HCT116 (cell line): ENCODE data around the gene ARFGAP3. TPM values are rescaled to one million over a fixed set of nuclear protein-coding genes. Genes with fewer than 3 reads are reported as not detected.

Source experiments
- ATAC-seq: fragments of 200-7000 bp; cut with Tn5 transposase; 2 replicates; pipeline ENCODE4 v1.9.1; 2020; ENCODE audit warnings: mild to moderate bottlenecking, moderate library complexity
- BruUV-seq: library from RNA; stranded (reverse); fragments of 400-500 nt; replicated peaks from 2 replicates; lab custom pipeline; 2021; lab: Mats Ljungman, UMichigan
- CTCF ChIA-PET: fragments of 300-600 bp; sonication (Branson Sonifier 250); formaldehyde crosslinking; loops from one replicate; lab custom pipeline; 2021; ENCODE audit warnings: antibody characterized with exemption; lab: Charles Lee
- POLR2A ChIA-PET: fragments of 300-600, 350-600 bp; sonication (Branson Sonifier 250); formaldehyde crosslinking; loops from one replicate; lab custom pipeline; 2021; ENCODE audit warnings: antibody characterized with exemption; lab: Charles Lee
- RAD21 ChIA-PET, 2 experiments: fragments of 300-600 bp; sonication (Branson Sonifier 250); formaldehyde crosslinking; loops; one replicate each; lab custom pipeline; 2023; ENCODE audit warnings: low total read pairs in 2 of 2; ENCODE audit not compliant: uncharacterized antibody in 2 of 2, unreplicated experiment in 2 of 2, low non-redundant PET in 1 of 2; lab: Charles Lee
- DNase-seq: peaks from one replicate; pipeline ENCODE4 v3.0.0-alpha.2; 2010; ENCODE audit warnings: low read depth, low spot score
- H2AFZ ChIP-seq: fragments of 200-600 bp; shearing (Covaris generic), sonication (generic); 2 replicates; pipeline ENCODE4 v1.6.1; 2017; ENCODE audit warnings: low read depth, mixed run types, mixed read lengths, antibody characterized with exemption, low read length; ENCODE audit not compliant: poor library complexity, severe bottlenecking
- H3K27ac ChIP-seq: 2 replicates; pipeline ENCODE4 v1.5.1; 2012; ENCODE audit warnings: low read depth, low read length
- H3K27me3 ChIP-seq: fragments of 200-600 bp; sonication (generic); 2 replicates; pipeline ENCODE4 v1.6.1; 2016; ENCODE audit warnings: mixed run types, low read length, mixed read lengths; ENCODE audit not compliant: insufficient read depth
- H3K36me3 ChIP-seq, 2 experiments: fragments of 200-500 bp in 1 of 2; fragments of 200-600 bp in 1 of 2; sonication (Bioruptor generic) in 1 of 2; sonication (generic) in 1 of 2; 2 replicates each; pipeline versions ENCODE4 v1.5.1 to v1.6.1; 2014 to 2016; ENCODE audit warnings: low read length in 2 of 2, inconsistent platforms in 1 of 2, mixed read lengths in 1 of 2, mixed run types in 1 of 2; ENCODE audit not compliant: insufficient read depth in 2 of 2, control insufficient read depth in 1 of 2
- H3K4me1 ChIP-seq, 2 experiments: fragments of 200-600 bp in 1 of 2; sonication (generic) in 1 of 2; 2 replicates each; pipeline versions ENCODE4 v1.5.1 to v1.6.1; 2012 to 2017; ENCODE audit warnings: low read length in 2 of 2, inconsistent platforms in 1 of 2, mild to moderate bottlenecking in 1 of 2, mixed read lengths in 1 of 2, mixed run types in 1 of 2, moderate library complexity in 1 of 2; ENCODE audit not compliant: insufficient read depth in 2 of 2, control insufficient read depth in 1 of 2
- H3K4me2 ChIP-seq: fragments of 200-600 bp; sonication (generic); 2 replicates; pipeline ENCODE4 v1.6.1; 2017; ENCODE audit warnings: mixed run types, low read length, mixed read lengths
- H3K4me3 ChIP-seq, 2 experiments: fragments of 200-600 bp in 1 of 2; sonication (generic) in 1 of 2; replicated peaks in 1 of 2; 2 replicates each; pipeline ENCODE4 v1.5.1; 2011 to 2016; ENCODE audit warnings: low read length in 2 of 2, control low read depth in 1 of 2, low read depth in 1 of 2, mild to moderate bottlenecking in 1 of 2, mixed read lengths in 1 of 2, mixed run types in 1 of 2
- H3K79me2 ChIP-seq: fragments of 200-600 bp; sonication (generic); 2 replicates; pipeline ENCODE4 v1.6.1; 2017; ENCODE audit warnings: mild to moderate bottlenecking, mixed run types, low read length, moderate library complexity, mixed read lengths; ENCODE audit not compliant: insufficient read depth
- H3K9ac ChIP-seq: fragments of 200-600 bp; sonication (generic); 2 replicates; pipeline ENCODE4 v1.6.1; 2016; ENCODE audit warnings: low read length, mixed read lengths
- H3K9me2 ChIP-seq: fragments of 200-600 bp; sonication (generic), shearing (Covaris generic); 2 replicates; pipeline ENCODE4 v1.6.1; 2017; ENCODE audit warnings: mixed run types, mild to moderate bottlenecking, moderate library complexity; ENCODE audit not compliant: insufficient read depth
- H3K9me3 ChIP-seq, 2 experiments: fragments of 200-500 bp in 1 of 2; fragments of 200-600 bp in 1 of 2; sonication (Bioruptor generic) in 1 of 2; sonication (generic) in 1 of 2; 2 replicates each; pipeline ENCODE4 v1.6.1; 2014 to 2017; ENCODE audit warnings: low read length in 2 of 2, mixed read lengths in 2 of 2, inconsistent platforms in 1 of 2, low read depth in 1 of 2, mild to moderate bottlenecking in 1 of 2, mixed run types in 1 of 2, moderate library complexity in 1 of 2; ENCODE audit not compliant: control insufficient read depth in 1 of 2, insufficient read depth in 1 of 2
- H4K20me1 ChIP-seq: fragments of 200-600 bp; sonication (generic), shearing (Covaris generic); 2 replicates; pipeline ENCODE4 v1.6.1; 2017; ENCODE audit warnings: mixed run types, mild to moderate bottlenecking, moderate library complexity; ENCODE audit not compliant: insufficient read depth
- ATF3 ChIP-seq: IDR thresholded peaks from 2 replicates; pipeline ENCODE4 v1.6.1; 2012
- CBX3 ChIP-seq: IDR thresholded peaks from 2 replicates; pipeline ENCODE4 v1.6.1; 2012; ENCODE audit warnings: low read depth
- CEBPB ChIP-seq: IDR thresholded peaks from 2 replicates; pipeline ENCODE4 v1.6.1; 2012; ENCODE audit warnings: low read depth
- CTCF ChIP-seq, 3 experiments: fragments of 200-600 bp in 1 of 3; sonication (generic) in 1 of 3; IDR thresholded peaks in 2 of 3; conservative IDR thresholded peaks in 1 of 3; 2 replicates each; pipeline ENCODE4 v1.5.1; 2012 to 2017; ENCODE audit warnings: low read depth in 2 of 3, low read length in 2 of 3, antibody characterized with exemption in 1 of 3, borderline replicate concordance in 1 of 3, control low read depth in 1 of 3, mild to moderate bottlenecking in 1 of 3, mixed read lengths in 1 of 3, mixed run types in 1 of 3, moderate library complexity in 1 of 3; ENCODE audit not compliant: insufficient read depth in 1 of 3
- EGR1 ChIP-seq: IDR thresholded peaks from 2 replicates; pipeline ENCODE4 v1.6.1; 2012; ENCODE audit warnings: low read depth
- ELF1 ChIP-seq: IDR thresholded peaks from 2 replicates; pipeline ENCODE4 v1.6.1; 2012; ENCODE audit warnings: low read depth, borderline replicate concordance
- EZH2 ChIP-seq: fragments of 200-600 bp; sonication (generic); IDR thresholded peaks from 2 replicates; pipeline ENCODE4 v1.6.1; 2017; ENCODE audit warnings: antibody characterized with exemption, mixed run types
- EZH2phosphoT487 ChIP-seq: fragments of 200-600 bp; IDR thresholded peaks from 2 replicates; pipeline ENCODE4 v1.6.1; 2018; ENCODE audit warnings: antibody characterized with exemption, borderline replicate concordance
- FOSL1 ChIP-seq: IDR thresholded peaks from 2 replicates; pipeline ENCODE4 v1.6.1; 2012; ENCODE audit warnings: low read depth
- JUND ChIP-seq: IDR thresholded peaks from 2 replicates; pipeline ENCODE4 v1.6.1; 2012
- POLR2AphosphoS5 ChIP-seq: IDR thresholded peaks from 2 replicates; pipeline ENCODE4 v1.6.1; 2011; ENCODE audit warnings: mild to moderate bottlenecking, low read depth, low read length, moderate library complexity
- REST ChIP-seq: IDR thresholded peaks from 2 replicates; pipeline ENCODE4 v1.6.1; 2012; ENCODE audit warnings: low read depth
- SP1 ChIP-seq: IDR thresholded peaks from 2 replicates; pipeline ENCODE4 v1.6.1; 2012; ENCODE audit warnings: low read depth
- TCF7L2 ChIP-seq: IDR thresholded peaks from 2 replicates; pipeline ENCODE4 v1.7.0; 2011; ENCODE audit warnings: borderline replicate concordance, inconsistent platforms; ENCODE audit not compliant: insufficient read depth, insufficient read length; ENCODE audit errors: extremely low read depth
- YY1 ChIP-seq: IDR thresholded peaks from 2 replicates; pipeline ENCODE4 v1.6.1; 2011; ENCODE audit warnings: low read length, low read depth, moderate library complexity, mild to moderate bottlenecking; ENCODE audit not compliant: insufficient replicate concordance; ENCODE audit errors: extremely low read depth
- ZBTB33 ChIP-seq: IDR thresholded peaks from 2 replicates; pipeline ENCODE4 v1.6.1; 2011; ENCODE audit warnings: mild to moderate bottlenecking, low read length, moderate library complexity; ENCODE audit not compliant: insufficient replicate concordance; ENCODE audit errors: extremely low read depth
- ZFX ChIP-seq: fragments of 450-650 bp; IDR thresholded peaks from 2 replicates; pipeline ENCODE4 v1.6.1; 2017
- intact Hi-C: fragments of 100-400 bp; cut with micrococcal nuclease; formaldehyde crosslinking; loops from 2 replicates; pipeline ENCODE4 v1.10.0; 2022
- total RNA-seq: library from RNA; stranded (reverse); gene quantifications from one replicate; pipeline ENCODE4 v1.2.1, GENCODE V29; 2021; ENCODE audit not compliant: unreplicated experiment

ARFGAP3 gene
- total RNA-seq, 1 experiment from 2014 or later = 15.4 TPM

GRCh38 chr22:42884616-42885375 lies 27.7 kb upstream of the ARFGAP3 start:
- no peaks in the 10 kb centered on the region for H3K9me3 ChIP-seq
- BruUV-seq = no TSS peak
- H3K4me3 ChIP-seq = no peak overlapping the region
- H4K20me1 ChIP-seq = no peaks in the 10 kb centered on the region
- no peaks in the 10 kb centered on the region; a peak in 1 of 4 replicates for H3K4me1 ChIP-seq
- no peak for ATAC-seq
- no peak for TF ChIP-seq ZFX
- no peak for TF ChIP-seq EZH2phosphoT487
- TF ChIP-seq ATF3 = no peak
- no peak for TF ChIP-seq ELF1
- TF ChIP-seq SP1 = no peak
- TF ChIP-seq YY1 = no peak
- TF ChIP-seq REST = no peak
- no peak for TF ChIP-seq CBX3
- TF ChIP-seq EZH2 = no peak
- TF ChIP-seq FOSL1 = no peak
- TF ChIP-seq POLR2AphosphoS5 = no peak
- no peak for TF ChIP-seq CEBPB
- TF ChIP-seq TCF7L2 = no peak
- no peak for TF ChIP-seq EGR1
- TF ChIP-seq CTCF (IDR thresholded peaks at IDR 0.05 in 2 of 3, conservative IDR thresholded peaks at IDR 0.05 in 1 of 3; ENCODE audit: borderline replicate concordance in 1 of 3, insufficient read depth in 1 of 3, low read depth in 2 of 3, low read length in 2 of 3) = no peak
- TF ChIP-seq JUND = no peak
- TF ChIP-seq ZBTB33 = no peak
- RAD21 ChIA-PET = no interaction called here
- no peak overlapping the region for H3K9ac ChIP-seq
- no peak overlapping the region for H3K4me2 ChIP-seq
- CTCF ChIA-PET = interaction anchor here (1.1 kb wide), 1 partner anchor 17 kb away, joined by 4 read pairs; no protein-coding TSS in a partner anchor
- POLR2A ChIA-PET = no interaction called here
- no peaks in the 10 kb centered on the region for H3K9me2 ChIP-seq
- peaks cover 12 to 19% of the 10 kb centered on the region in 2 experiments; a peak in 3 of 4 replicates for H3K36me3 ChIP-seq
- no peak overlapping the region for H2AFZ ChIP-seq
- intact Hi-C loops = no loop called here
- DNase-seq = no peak
- H3K79me2 ChIP-seq = no peaks in the 10 kb centered on the region
- H3K27me3 ChIP-seq = no peaks in the 10 kb centered on the region
- no peak overlapping the region for H3K27ac ChIP-seq
